Endothelial cell of umbilical vein (primary cell): ENCODE results near the gene OSGIN1.

Source experiments
- CTCF ChIP-seq, 2 donors: IDR thresholded peaks; 1 replicate in 1 of 2; 2 replicates in 1 of 2; pipeline ENCODE4 v1.5.1; 2011; ENCODE audit warnings: low read length in 2 of 2, mild to moderate bottlenecking in 2 of 2, moderate library complexity in 2 of 2, control low read depth in 1 of 2, inconsistent platforms in 1 of 2, low read depth in 1 of 2; ENCODE audit not compliant: insufficient read depth in 1 of 2; ENCODE audit errors: extremely low read depth in 1 of 2
- POLR2A ChIP-seq: IDR thresholded peaks from 2 replicates; pipeline ENCODE4 v1.6.1; 2012; ENCODE audit warnings: low read depth, mild to moderate bottlenecking, control low read depth, low read length
- POLR2AphosphoS5 ChIP-seq: IDR thresholded peaks from 2 replicates; pipeline ENCODE4 v1.6.1; 2012; ENCODE audit warnings: low read depth, mild to moderate bottlenecking, control low read depth, low read length, moderate library complexity; ENCODE audit not compliant: insufficient read depth

GRCh38 chr16:83954577-83955016 lies 1.6 kb downstream of the OSGIN1 start:
- TF ChIP-seq POLR2AphosphoS5, result no peak
- TF ChIP-seq POLR2A, result no peak
- TF ChIP-seq CTCF (IDR thresholded peaks at IDR 0.05; ENCODE audit: extremely low read depth in 1 of 2, insufficient read depth in 1 of 2, low read depth in 1 of 2, low read length in 2 of 2), result peak in 1 of 2 donors; percentile 4
